Keratinocyte (primary cell): ENCODE data around the gene LHX3. TPM values are rescaled to one million over a fixed set of nuclear protein-coding genes. Genes with fewer than 3 reads are reported as not detected.

Source experiments
- DNase-seq: peaks from one replicate; pipeline ENCODE4 v3.0.0-alpha.2; 2011; ENCODE audit warnings: low read depth, missing footprints, low spot score
- FAIRE-seq: peaks from 2 replicates; lab custom pipeline; 2011; peaks lifted over from hg19 to GRCh38; lab: Jason Lieb, UNC
- H2AFZ ChIP-seq: 2 replicates; pipeline ENCODE4 v1.6.0; 2012; ENCODE audit warnings: low read length, control low read depth, inconsistent platforms; ENCODE audit not compliant: control insufficient read depth
- H3K27ac ChIP-seq: 2 replicates; pipeline ENCODE4 v1.5.1; 2011; ENCODE audit warnings: low read length; ENCODE audit not compliant: control insufficient read depth, insufficient read depth
- H3K27me3 ChIP-seq: 3 replicates; pipeline ENCODE4 v1.6.0; 2011; ENCODE audit warnings: low read length; ENCODE audit not compliant: control insufficient read depth, insufficient read depth; ENCODE audit errors: extremely low read depth
- H3K36me3 ChIP-seq, 2 experiments: 2 replicates in 1 of 2; 3 replicates in 1 of 2; pipeline ENCODE4 v1.5.1; 2011; ENCODE audit warnings: low read length in 2 of 2, mild to moderate bottlenecking in 1 of 2; ENCODE audit not compliant: control insufficient read depth in 2 of 2, insufficient read depth in 2 of 2; ENCODE audit errors: extremely low read depth in 1 of 2
- H3K4me1 ChIP-seq: 3 replicates; pipeline ENCODE4 v1.5.1; 2011; ENCODE audit warnings: low read length; ENCODE audit not compliant: control insufficient read depth, insufficient read depth; ENCODE audit errors: extremely low read depth
- H3K4me2 ChIP-seq: 3 replicates; pipeline ENCODE4 v1.6.0; 2011; ENCODE audit warnings: low read depth, low read length; ENCODE audit not compliant: control insufficient read depth, insufficient read depth; ENCODE audit errors: extremely low read depth
- H3K4me3 ChIP-seq, 3 experiments: fragments of 200-600 bp in 1 of 3; sonication (generic) in 1 of 3; 2 replicates in 2 of 3; 3 replicates in 1 of 3; pipeline ENCODE4 v1.5.1; 2011 to 2016; ENCODE audit warnings: low read length in 3 of 3, mild to moderate bottlenecking in 3 of 3, control low read depth in 2 of 3, inconsistent platforms in 1 of 3, low read depth in 1 of 3, mixed read lengths in 1 of 3, mixed run types in 1 of 3, moderate library complexity in 1 of 3; ENCODE audit not compliant: control insufficient read depth in 2 of 3, insufficient read depth in 2 of 3; ENCODE audit errors: extremely low read depth in 1 of 3
- H3K79me2 ChIP-seq: 2 replicates; pipeline ENCODE4 v1.6.0; 2012; ENCODE audit warnings: low read length; ENCODE audit not compliant: control insufficient read depth, insufficient read depth
- H3K9ac ChIP-seq: 3 replicates; pipeline ENCODE4 v1.6.0; 2011; ENCODE audit warnings: low read length; ENCODE audit not compliant: control insufficient read depth, insufficient read depth; ENCODE audit errors: extremely low read depth
- H3K9me1 ChIP-seq: 3 replicates; pipeline ENCODE4 v1.6.0; 2011; ENCODE audit warnings: low read length; ENCODE audit not compliant: control insufficient read depth, insufficient read depth; ENCODE audit errors: extremely low read depth
- H3K9me3 ChIP-seq: 2 replicates; pipeline ENCODE4 v1.5.1; 2012; ENCODE audit warnings: low read depth, low read length; ENCODE audit not compliant: control insufficient read depth
- H4K20me1 ChIP-seq: 3 replicates; pipeline ENCODE4 v1.6.0; 2011; ENCODE audit warnings: low read length; ENCODE audit not compliant: control insufficient read depth, insufficient read depth; ENCODE audit errors: extremely low read depth
- EZH2 ChIP-seq: IDR thresholded peaks from one replicate; pipeline ENCODE4 v1.6.1; 2012; ENCODE audit warnings: inconsistent platforms, mild to moderate bottlenecking, low read length, moderate library complexity
- dilution Hi-C: fragments of 300-500 bp; cut with MboI; formaldehyde crosslinking; loops from one replicate; pipeline ENCODE4 v1.7.0; 2020; ENCODE audit warnings: low sequenced_read_pairs; ENCODE audit not compliant: extremely low pct_ligation_motif_present
- polyA plus RNA-seq, 5 experiments: library from polyadenylated mRNA; depleted of rRNA in 3 of 5; stranded (reverse) in 3 of 5; stranded (forward) in 1 of 5; unstranded in 1 of 5; fragments of >200 nt; gene quantifications; 1 replicate in 1 of 5; 2 replicates in 3 of 5; 3 replicates in 1 of 5; pipeline versions ENCODE4 v1.2.1 to v1.2.3, GENCODE V29; 2011 to 2012; ENCODE audit warnings: missing spikeins in 2 of 5, low read depth in 1 of 5, low replicate concordance in 1 of 5
- TF ChIP-seq, protein P1 (sequence below), 3 experiments: IDR thresholded peaks in 1 of 3; conservative IDR thresholded peaks in 1 of 3; optimal IDR thresholded peaks in 1 of 3; 2 replicates in 2 of 3; 3 replicates in 1 of 3; pipeline versions ENCODE3 to v1.5.1; 2011; ENCODE audit warnings: low read length in 3 of 3, mild to moderate bottlenecking in 3 of 3, moderate library complexity in 2 of 3, control low read depth in 1 of 3, inconsistent platforms in 1 of 3; ENCODE audit not compliant: insufficient read depth in 2 of 3; ENCODE audit errors: extremely low read depth in 1 of 3

Gene LHX3
- polyA plus RNA-seq, 1 donor (not counting 4 experiments of a cell fraction or from before 2014, with no cell fraction given): not detected

- Histone ChIP-seq H2AFZ (no peak overlapping the region), H4K20me1 (no peaks in the 10 kb centered on the region), H3K4me3 (no peak overlapping the region), H3K9ac (no peak overlapping the region), H3K4me2 (no peak overlapping the region), H3K79me2 (no peaks in the 10 kb centered on the region), H3K27ac (no peak overlapping the region), H3K4me1 (no peaks in the 10 kb centered on the region), H3K27me3 (peaks cover 33% of the 10 kb centered on the region), H3K9me1 (no peaks in the 10 kb centered on the region), H3K36me3 (no peaks in the 10 kb centered on the region), H3K9me3 (no peaks in the 10 kb centered on the region)
- DNase-seq: no peak
- no peak for FAIRE-seq
- TF ChIP-seq, protein P1, sequence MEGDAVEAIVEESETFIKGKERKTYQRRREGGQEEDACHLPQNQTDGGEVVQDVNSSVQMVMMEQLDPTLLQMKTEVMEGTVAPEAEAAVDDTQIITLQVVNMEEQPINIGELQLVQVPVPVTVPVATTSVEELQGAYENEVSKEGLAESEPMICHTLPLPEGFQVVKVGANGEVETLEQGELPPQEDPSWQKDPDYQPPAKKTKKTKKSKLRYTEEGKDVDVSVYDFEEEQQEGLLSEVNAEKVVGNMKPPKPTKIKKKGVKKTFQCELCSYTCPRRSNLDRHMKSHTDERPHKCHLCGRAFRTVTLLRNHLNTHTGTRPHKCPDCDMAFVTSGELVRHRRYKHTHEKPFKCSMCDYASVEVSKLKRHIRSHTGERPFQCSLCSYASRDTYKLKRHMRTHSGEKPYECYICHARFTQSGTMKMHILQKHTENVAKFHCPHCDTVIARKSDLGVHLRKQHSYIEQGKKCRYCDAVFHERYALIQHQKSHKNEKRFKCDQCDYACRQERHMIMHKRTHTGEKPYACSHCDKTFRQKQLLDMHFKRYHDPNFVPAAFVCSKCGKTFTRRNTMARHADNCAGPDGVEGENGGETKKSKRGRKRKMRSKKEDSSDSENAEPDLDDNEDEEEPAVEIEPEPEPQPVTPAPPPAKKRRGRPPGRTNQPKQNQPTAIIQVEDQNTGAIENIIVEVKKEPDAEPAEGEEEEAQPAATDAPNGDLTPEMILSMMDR (optimal IDR thresholded peaks at IDR 0.05 in 1 of 3, IDR thresholded peaks at IDR 0.05 in 1 of 3, conservative IDR thresholded peaks at IDR 0.05 in 1 of 3; ENCODE audit: extremely low read depth in 1 of 3, insufficient read depth in 2 of 3, low read length in 3 of 3): no peak
- no peak for TF ChIP-seq EZH2
- dilution Hi-C loops: no loop called here
Measured at GRCh38 chr9:136181784-136182419, 23.0 kb downstream of the LHX3 start.

GRCh38 chr9:136180586-136180985 is 24.3 kb downstream of the LHX3 start:
- Histone ChIP-seq H3K9me1 (no peaks in the 10 kb centered on the region), H3K9ac (no peak overlapping the region), H4K20me1 (no peaks in the 10 kb centered on the region), H3K27ac (no peak overlapping the region), H3K27me3 (peaks cover 28% of the 10 kb centered on the region), H3K36me3 (no peaks in the 10 kb centered on the region), H3K79me2 (no peaks in the 10 kb centered on the region), H2AFZ (no peak overlapping the region), H3K4me3 (no peak overlapping the region), H3K9me3 (no peaks in the 10 kb centered on the region), H3K4me2 (no peak overlapping the region), H3K4me1 (no peaks in the 10 kb centered on the region)
- TF ChIP-seq, protein P1 (optimal IDR thresholded peaks at IDR 0.05 in 1 of 3, IDR thresholded peaks at IDR 0.05 in 1 of 3, conservative IDR thresholded peaks at IDR 0.05 in 1 of 3; ENCODE audit: extremely low read depth in 1 of 3, insufficient read depth in 2 of 3, low read length in 3 of 3): no peak
- no peak for TF ChIP-seq EZH2
- no peak for FAIRE-seq
- no peak for DNase-seq
- dilution Hi-C loops: no loop called here
